ENCODE results near the gene TXNL4A. TPM values are rescaled to one million over a fixed set of nuclear protein-coding genes. Genes with fewer than 3 reads are reported as not detected.

TXNL4A gene
- total RNA-seq, 6 donors from 2014 or later = 11.5 to 101 (median 27.8) TPM

DNA sequence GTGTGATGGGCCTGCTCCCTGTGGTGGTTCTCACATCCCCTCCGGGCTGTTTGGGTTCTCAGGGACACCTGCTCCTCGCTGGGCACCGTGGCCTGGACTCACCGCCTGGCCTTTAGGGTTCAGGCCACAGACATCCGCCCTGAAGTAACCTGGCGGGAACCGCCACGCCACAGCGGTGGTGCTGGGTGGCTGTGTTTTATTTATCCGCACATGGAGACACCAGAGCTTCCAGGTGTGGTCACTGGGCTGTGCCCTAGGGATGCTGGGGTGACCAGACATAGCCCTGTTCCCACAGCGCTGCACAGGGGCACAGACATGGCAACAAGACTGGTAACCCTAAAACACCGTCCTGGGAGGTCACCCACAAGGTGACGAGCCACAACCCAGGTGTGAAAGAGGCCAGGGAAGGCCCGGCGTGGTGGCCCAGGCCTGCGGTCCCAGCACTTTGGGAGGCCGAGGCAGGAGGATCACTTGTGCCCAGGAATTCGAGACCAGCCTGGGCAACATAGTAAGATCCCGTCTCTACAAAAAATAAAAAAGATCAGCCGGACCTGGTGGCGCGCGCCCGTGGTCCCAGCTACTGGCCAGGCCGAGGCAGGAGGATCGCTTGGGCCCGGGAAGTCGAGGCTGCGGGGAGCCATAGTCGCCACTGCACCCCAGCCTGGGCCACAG lies 24.6 kb downstream of the TXNL4A start:
- DNase-seq (peak in 1 of 2 donors; percentile 21), ATAC-seq (ENCODE audit: low FRiP score in 2 of 2) (no peak)
- Histone ChIP-seq H3K4me1 (peaks cover 17 to 65% (median 38%) of the 10 kb centered on the region in 4 donors), H3K4me3 (peak overlapping the region; percentile 40 to 78 (median 65)), H3K36me3 (peaks cover 0 to 7% (median 1%) of the 10 kb centered on the region in 4 donors), H3K9me3 (no peaks in the 10 kb centered on the region), H3K27me3 (no peaks in the 10 kb centered on the region), H3K27ac (peak overlapping the region; percentile 84 to 91 (median 90))
- 81 to 85% methylated on average over 29 to 30 of the region's 30 CpGs for WGBS, 2 donors
- TF ChIP-seq POLR2AphosphoS5 (IDR thresholded peaks at IDR 0.05) (no peak), EP300 (IDR thresholded peaks at IDR 0.05) (no peak), POLR2A (IDR thresholded peaks at IDR 0.05) (no peak)
- TF ChIP-seq, protein P1, sequence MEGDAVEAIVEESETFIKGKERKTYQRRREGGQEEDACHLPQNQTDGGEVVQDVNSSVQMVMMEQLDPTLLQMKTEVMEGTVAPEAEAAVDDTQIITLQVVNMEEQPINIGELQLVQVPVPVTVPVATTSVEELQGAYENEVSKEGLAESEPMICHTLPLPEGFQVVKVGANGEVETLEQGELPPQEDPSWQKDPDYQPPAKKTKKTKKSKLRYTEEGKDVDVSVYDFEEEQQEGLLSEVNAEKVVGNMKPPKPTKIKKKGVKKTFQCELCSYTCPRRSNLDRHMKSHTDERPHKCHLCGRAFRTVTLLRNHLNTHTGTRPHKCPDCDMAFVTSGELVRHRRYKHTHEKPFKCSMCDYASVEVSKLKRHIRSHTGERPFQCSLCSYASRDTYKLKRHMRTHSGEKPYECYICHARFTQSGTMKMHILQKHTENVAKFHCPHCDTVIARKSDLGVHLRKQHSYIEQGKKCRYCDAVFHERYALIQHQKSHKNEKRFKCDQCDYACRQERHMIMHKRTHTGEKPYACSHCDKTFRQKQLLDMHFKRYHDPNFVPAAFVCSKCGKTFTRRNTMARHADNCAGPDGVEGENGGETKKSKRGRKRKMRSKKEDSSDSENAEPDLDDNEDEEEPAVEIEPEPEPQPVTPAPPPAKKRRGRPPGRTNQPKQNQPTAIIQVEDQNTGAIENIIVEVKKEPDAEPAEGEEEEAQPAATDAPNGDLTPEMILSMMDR (IDR thresholded peaks at IDR 0.05) = no peak

GRCh38 chr18:79962835-79963657 lies 25.3 kb downstream of the TXNL4A start:
- no peaks in the 10 kb centered on the region for H3K9me3 ChIP-seq
- peaks cover 0 to 3% (median 0%) of the 10 kb centered on the region in 4 donors for H3K36me3 ChIP-seq
- no peak for ATAC-seq (ENCODE audit: low FRiP score in 2 of 2)
- WGBS, 2 donors = 81 to 90% methylated on average over 30 of the region's 30 CpGs
- H3K27ac ChIP-seq = peak overlapping the region in 3 of 4 donors; percentile 47 to 91 (median 90)
- peak in 1 of 2 donors; percentile 19 for DNase-seq
- no peak for TF ChIP-seq EP300 (IDR thresholded peaks at IDR 0.05)
- TF ChIP-seq POLR2A (IDR thresholded peaks at IDR 0.05) = no peak
- TF ChIP-seq, protein P1 (IDR thresholded peaks at IDR 0.05) = no peak
- no peak for TF ChIP-seq POLR2AphosphoS5 (IDR thresholded peaks at IDR 0.05)
- no peaks in the 10 kb centered on the region for H3K27me3 ChIP-seq
- no peak overlapping the region for H3K4me3 ChIP-seq
- peaks cover 17 to 65% (median 38%) of the 10 kb centered on the region in 4 donors for H3K4me1 ChIP-seq

GRCh38 chr18:79962311-79962710 lies 26.1 kb downstream of the TXNL4A start:
- H3K4me3 ChIP-seq = no peak overlapping the region
- H3K27ac ChIP-seq = peak overlapping the region; percentile 63 to 90 (median 80)
- no peaks in the 10 kb centered on the region for H3K36me3 ChIP-seq
- peak in 1 of 2 donors; percentile 81 for DNase-seq
- ATAC-seq (ENCODE audit: low FRiP score in 2 of 2) = peak; percentile 50 to 86
- peaks cover 17 to 65% (median 38%) of the 10 kb centered on the region in 4 donors for H3K4me1 ChIP-seq
- H3K9me3 ChIP-seq = no peaks in the 10 kb centered on the region
- WGBS, 2 donors = 61 to 80% methylated on average over 10 of the region's 10 CpGs
- TF ChIP-seq POLR2AphosphoS5 (IDR thresholded peaks at IDR 0.05) (no peak), EP300 (IDR thresholded peaks at IDR 0.05) (no peak)
- TF ChIP-seq, protein P1 (IDR thresholded peaks at IDR 0.05) = no peak
- no peaks in the 10 kb centered on the region for H3K27me3 ChIP-seq

DNA sequence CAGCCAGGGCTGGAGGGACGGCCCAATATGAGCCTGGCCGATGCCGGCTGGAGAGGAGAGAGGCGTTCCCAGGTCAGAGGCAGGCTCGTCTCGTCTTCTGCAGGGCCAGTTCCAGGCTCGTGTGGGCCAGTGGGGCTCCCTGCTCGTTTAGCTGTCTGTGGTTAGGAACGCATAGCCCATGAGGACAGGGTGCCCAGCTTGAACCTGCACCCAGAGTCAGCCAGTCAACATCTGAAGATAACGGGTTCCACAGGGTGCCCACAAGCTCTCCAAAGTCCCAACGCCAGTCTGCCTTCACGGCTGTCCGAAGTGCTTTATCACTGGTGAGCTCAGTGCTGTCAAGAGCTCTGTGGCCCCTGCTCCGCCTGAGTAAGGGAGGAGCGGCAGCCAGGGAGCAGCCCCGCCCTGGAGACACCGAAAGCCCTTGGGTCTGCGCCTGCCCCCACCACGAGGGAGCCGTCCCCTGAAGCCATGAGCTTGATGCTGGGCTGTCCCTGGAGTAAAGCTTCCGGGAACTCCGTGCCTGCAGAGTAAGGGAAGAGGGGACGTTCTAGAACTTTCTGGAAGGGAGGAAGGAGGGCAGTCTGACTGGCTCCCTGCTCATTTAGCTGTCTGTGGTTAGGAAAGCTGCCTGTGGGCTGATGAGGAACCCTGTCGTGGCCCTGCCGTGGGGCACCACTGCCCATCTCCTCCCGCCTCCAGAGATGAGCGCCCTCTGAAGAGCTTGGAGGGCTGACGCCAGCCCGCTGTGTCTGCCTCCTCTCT lies 26.7 kb downstream of the TXNL4A start:
- Histone ChIP-seq H3K4me3 (no peak overlapping the region), H3K9me3 (no peaks in the 10 kb centered on the region), H3K36me3 (no peaks in the 10 kb centered on the region), H3K4me1 (peaks cover 17 to 65% (median 38%) of the 10 kb centered on the region in 4 donors), H3K27me3 (no peaks in the 10 kb centered on the region), H3K27ac (peak overlapping the region; percentile 63 to 90 (median 80))
- peak; percentile 81 to 87 for DNase-seq
- WGBS, 2 donors = 47 to 62% methylated on average over 18 to 28 of the region's 29 CpGs
- TF ChIP-seq POLR2AphosphoS5 (IDR thresholded peaks at IDR 0.05) (no peak), EP300 (IDR thresholded peaks at IDR 0.05) (no peak), POLR2A (IDR thresholded peaks at IDR 0.05) (no peak)
- TF ChIP-seq, protein P1 (IDR thresholded peaks at IDR 0.05) = no peak
- ATAC-seq (ENCODE audit: low FRiP score in 2 of 2) = peak; percentile 48 to 85
